Caco-2 (cell line): ENCODE data around the gene EMILIN1. TPM values are rescaled to one million over a fixed set of nuclear protein-coding genes. Genes with fewer than 3 reads are reported as not detected.
A peak's percentile ranks its signal among the peaks of the same experiment; 100 is the strongest.

Experiments used
- BruUV-seq: library from RNA; stranded (reverse); fragments of 400-500 nt; replicated peaks from 2 replicates; lab custom pipeline; 2021; lab: Mats Ljungman, UMichigan
- CTCF ChIA-PET: fragments of 300-600 bp; sonication (Branson Sonifier 250); formaldehyde crosslinking; loops from one replicate; lab custom pipeline; 2022; ENCODE audit warnings: antibody characterized with exemption; lab: Charles Lee
- POLR2A ChIA-PET: fragments of 300-600 bp; sonication (Branson Sonifier 250); formaldehyde crosslinking; loops from one replicate; lab custom pipeline; 2022; ENCODE audit warnings: antibody characterized with exemption; lab: Charles Lee
- DNase-seq, 2 experiments: peaks; one replicate each; pipeline versions ENCODE4 v3.0.0 to v3.0.0-alpha.2; 2020 to 2022
- H3K27me3 ChIP-seq: replicated peaks from 2 replicates; pipeline ENCODE4 v1.6.0; 2011; ENCODE audit warnings: low read length; ENCODE audit not compliant: control insufficient read depth, insufficient read depth
- H3K36me3 ChIP-seq: 2 replicates; pipeline ENCODE4 v1.5.1; 2011; ENCODE audit warnings: low read length; ENCODE audit not compliant: control insufficient read depth, insufficient read depth
- H3K4me1 ChIP-seq: fragments of 250-450 bp; sonication (Bioruptor Pico); 2 replicates; pipeline ENCODE4 v1.5.1; 2020; ENCODE audit warnings: mild to moderate bottlenecking
- H3K4me3 ChIP-seq: 2 replicates; pipeline ENCODE4 v1.5.1; 2011; ENCODE audit warnings: low read depth, mild to moderate bottlenecking, control low read depth, low read length
- H3K9me3 ChIP-seq: fragments of 250-450 bp; sonication (Bioruptor Pico); 2 replicates; pipeline ENCODE4 v1.5.1; 2020; ENCODE audit warnings: mild to moderate bottlenecking, moderate library complexity
- H3K27ac Mint-ChIP-seq: one replicate; pipeline ENCODE4 v1.8.0; 2022; ENCODE audit warnings: mixed read lengths; ENCODE audit not compliant: unreplicated experiment
- H3K27me3 Mint-ChIP-seq: one replicate; pipeline ENCODE4 v1.8.0; 2022; ENCODE audit warnings: mixed read lengths; ENCODE audit not compliant: insufficient read depth, unreplicated experiment
- H3K36me3 Mint-ChIP-seq: one replicate; pipeline ENCODE4 v1.8.0; 2022; ENCODE audit warnings: mild to moderate bottlenecking, mixed read lengths; ENCODE audit not compliant: insufficient read depth, unreplicated experiment
- H3K4me1 Mint-ChIP-seq: one replicate; pipeline ENCODE4 v1.8.0; 2022; ENCODE audit warnings: low read depth, mixed read lengths; ENCODE audit not compliant: unreplicated experiment
- H3K4me3 Mint-ChIP-seq: one replicate; pipeline ENCODE4 v1.8.0; 2022; ENCODE audit warnings: mild to moderate bottlenecking, moderate library complexity, mixed read lengths; ENCODE audit not compliant: unreplicated experiment
- H3K9me3 Mint-ChIP-seq: one replicate; pipeline ENCODE4 v1.8.0; 2022; ENCODE audit warnings: mixed read lengths; ENCODE audit not compliant: unreplicated experiment
- intact Hi-C: fragments of 100-400 bp; cut with micrococcal nuclease; formaldehyde crosslinking; loops from one replicate; pipeline ENCODE4 v1.10.0; 2022; ENCODE audit not compliant: unreplicated experiment
- total RNA-seq: library from RNA; stranded (reverse); gene quantifications from 2 replicates; pipeline ENCODE4 v1.2.3, GENCODE V29; 2022
- TF ChIP-seq, protein P1 (sequence below), 2 experiments: fragments of 200-600 bp in 1 of 2; IDR thresholded peaks; 1 replicate in 1 of 2; 2 replicates in 1 of 2; pipeline versions ENCODE4 v1.5.1 to v1.8.0; 2011 to 2022; ENCODE audit warnings: antibody characterized with exemption in 1 of 2, control low read depth in 1 of 2, inconsistent platforms in 1 of 2, low read depth in 1 of 2, low read length in 1 of 2, mild to moderate bottlenecking in 1 of 2, moderate library complexity in 1 of 2; ENCODE audit not compliant: insufficient read depth in 1 of 2, severe bottlenecking in 1 of 2, unreplicated experiment in 1 of 2

The EMILIN1 gene
- total RNA-seq, 1 experiment from 2014 or later: 0.43 TPM

DNA sequence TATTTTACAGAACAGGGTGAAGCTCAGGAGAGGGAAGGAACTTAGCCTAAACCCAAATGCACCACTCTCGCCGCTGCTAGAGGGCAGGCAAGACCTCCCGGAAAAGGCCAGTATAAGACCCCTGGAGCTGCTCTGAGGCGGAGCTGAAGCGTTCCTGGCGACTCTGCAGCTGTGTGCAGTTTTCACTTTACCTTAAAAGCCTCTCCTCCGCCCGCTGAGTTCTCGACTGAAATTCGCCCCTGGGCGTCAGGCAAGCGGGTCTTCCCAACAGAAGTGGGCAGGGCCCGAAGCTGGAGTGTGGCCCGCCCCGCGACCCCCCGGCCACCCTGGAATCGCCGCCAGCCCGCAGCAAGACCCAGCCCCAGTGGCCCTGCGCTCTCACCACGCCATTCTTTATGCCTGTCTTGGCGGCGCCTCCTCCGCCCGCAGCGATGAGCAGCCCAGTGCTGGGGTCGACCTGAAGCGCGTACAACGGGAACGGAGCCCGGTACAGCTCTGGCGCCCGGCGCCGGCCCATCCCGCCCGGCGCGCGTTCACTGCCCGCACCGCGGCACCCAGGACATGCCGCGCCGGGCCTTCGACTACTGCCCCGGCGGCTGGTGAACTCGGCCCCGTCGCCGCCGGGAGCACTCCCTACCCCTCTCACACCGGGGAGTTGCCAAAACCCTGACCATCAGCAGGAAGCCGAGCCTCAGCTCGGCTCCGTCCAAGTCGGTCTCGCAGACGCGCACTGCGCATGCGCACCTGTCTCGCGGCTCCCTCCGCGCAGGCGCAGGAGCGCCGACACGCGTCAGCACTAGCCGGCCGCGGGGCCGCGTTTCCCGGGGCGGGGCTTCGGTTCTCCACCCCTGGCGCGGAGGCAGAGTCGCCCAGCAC, 55.7 kb downstream of the EMILIN1 start, which contains the start of gene PREB:
PREB (minus strand) TSS at position 732 of the 876 bp plus-strand sequence; CDS start at position 517, 215 bp downstream.
- Histone ChIP-seq H3K4me1 (peaks cover 5% of the 10 kb centered on the region; the same call in 1 of the 2 replicates), H3K4me3 (peak within 1 kb of the TSS; percentile 64), H3K9me3 (no peaks in the 10 kb centered on the region), H3K27me3 (no peaks in the 10 kb centered on the region), H3K36me3 (no peaks in the 10 kb centered on the region; the same call in 1 of the 2 replicates)
- DNase-seq: peak; percentile 97 to 99
- TF ChIP-seq, protein P1, sequence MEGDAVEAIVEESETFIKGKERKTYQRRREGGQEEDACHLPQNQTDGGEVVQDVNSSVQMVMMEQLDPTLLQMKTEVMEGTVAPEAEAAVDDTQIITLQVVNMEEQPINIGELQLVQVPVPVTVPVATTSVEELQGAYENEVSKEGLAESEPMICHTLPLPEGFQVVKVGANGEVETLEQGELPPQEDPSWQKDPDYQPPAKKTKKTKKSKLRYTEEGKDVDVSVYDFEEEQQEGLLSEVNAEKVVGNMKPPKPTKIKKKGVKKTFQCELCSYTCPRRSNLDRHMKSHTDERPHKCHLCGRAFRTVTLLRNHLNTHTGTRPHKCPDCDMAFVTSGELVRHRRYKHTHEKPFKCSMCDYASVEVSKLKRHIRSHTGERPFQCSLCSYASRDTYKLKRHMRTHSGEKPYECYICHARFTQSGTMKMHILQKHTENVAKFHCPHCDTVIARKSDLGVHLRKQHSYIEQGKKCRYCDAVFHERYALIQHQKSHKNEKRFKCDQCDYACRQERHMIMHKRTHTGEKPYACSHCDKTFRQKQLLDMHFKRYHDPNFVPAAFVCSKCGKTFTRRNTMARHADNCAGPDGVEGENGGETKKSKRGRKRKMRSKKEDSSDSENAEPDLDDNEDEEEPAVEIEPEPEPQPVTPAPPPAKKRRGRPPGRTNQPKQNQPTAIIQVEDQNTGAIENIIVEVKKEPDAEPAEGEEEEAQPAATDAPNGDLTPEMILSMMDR (IDR thresholded peaks at IDR 0.05; ENCODE audit: insufficient read depth in 1 of 2, low read depth in 1 of 2, low read length in 1 of 2, severe bottlenecking in 1 of 2, unreplicated experiment in 1 of 2): peak in 1 of 2 experiments; percentile 47
- Mint-ChIP-seq H3K9me3 (no peaks in the 10 kb centered on the region), H3K4me1 (peaks cover 6% of the 10 kb centered on the region), H3K27ac (peak within 1 kb of the TSS; percentile 93), H3K36me3 (peaks cover 35% of the 10 kb centered on the region), H3K27me3 (no peaks in the 10 kb centered on the region), H3K4me3 (peak within 1 kb of the TSS; percentile 86)
- CTCF ChIA-PET: interaction anchor here (0.6 to 2.1 kb wide), 11 partner anchors 18 to 164 kb away, joined by 3 to 22 read pairs (median 4); partner anchors contain the start of genes ATRAID and SLC5A6
- intact Hi-C loops: loop anchor here (2.0 kb wide), 1 partner anchor 35 kb away; no protein-coding TSS in a partner anchor
- BruUV-seq: no TSS peak
- POLR2A ChIA-PET: interaction anchor here (1.2 to 1.6 kb wide), 2 partner anchors 11 to 57 kb away, joined by 7 to 8 read pairs; partner anchors contain the start of gene ABHD1

DNA sequence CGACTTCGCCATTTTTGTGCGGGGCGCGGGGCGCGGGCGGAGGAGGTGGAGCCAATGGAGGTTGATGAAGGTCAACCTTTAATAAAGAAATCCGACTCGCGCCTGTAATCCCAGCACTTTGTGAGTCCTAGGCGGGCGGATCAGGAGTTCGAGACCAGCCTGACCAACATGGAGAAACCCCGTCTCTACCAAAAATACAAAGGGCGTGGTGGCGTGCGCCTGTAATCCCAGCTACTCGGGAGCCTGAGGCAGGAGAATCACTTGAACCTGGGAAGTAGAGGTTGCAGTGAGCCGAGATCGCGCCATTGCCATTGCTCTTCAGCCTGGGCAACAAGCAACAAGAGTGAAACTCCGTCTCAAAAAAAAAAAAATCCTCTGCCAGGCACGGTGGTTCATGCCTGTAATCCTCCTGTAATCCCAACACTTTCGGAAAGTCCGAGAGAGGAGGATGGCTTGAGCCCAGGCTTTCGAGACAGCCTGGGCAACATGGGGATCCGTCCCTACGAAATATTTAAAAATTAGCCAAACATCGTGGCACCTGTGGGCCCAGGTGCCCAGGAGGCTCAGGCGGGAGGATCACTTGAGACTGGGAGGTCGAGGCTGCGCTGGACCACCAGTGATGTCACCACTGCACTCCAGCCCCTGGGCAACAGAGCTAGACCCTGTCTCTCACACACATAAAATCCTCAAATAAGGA, 56.5 kb downstream of the EMILIN1 start:
- Histone ChIP-seq H3K36me3 (no peaks in the 10 kb centered on the region; the same call in 1 of the 2 replicates), H3K9me3 (no peaks in the 10 kb centered on the region), H3K27me3 (no peaks in the 10 kb centered on the region), H3K4me3 (peak overlapping the region; percentile 64), H3K4me1 (peaks cover 5% of the 10 kb centered on the region; the same call in 1 of the 2 replicates)
- H3K4me3 Mint-ChIP-seq: peak overlapping the region; percentile 86
- no peaks in the 10 kb centered on the region for H3K9me3 Mint-ChIP-seq
- no peaks in the 10 kb centered on the region for H3K27me3 Mint-ChIP-seq
- no peak for DNase-seq
- H3K27ac Mint-ChIP-seq: peak overlapping the region; percentile 93
- H3K4me1 Mint-ChIP-seq: peaks cover 6% of the 10 kb centered on the region
- ChIA-PET CTCF (interaction anchor here (1.2 to 2.1 kb wide), 3 partner anchors 57 to 158 kb away, joined by 3 to 22 read pairs (median 4); partner anchors contain the start of genes ATRAID and SLC5A6), POLR2A (interaction anchor here (0.7 to 1.6 kb wide), 3 partner anchors 12 to 56 kb away, joined by 4 to 8 read pairs (median 7); partner anchors contain the start of gene ABHD1)
- no TSS peak for BruUV-seq
- H3K36me3 Mint-ChIP-seq: peaks cover 35% of the 10 kb centered on the region
- intact Hi-C loops: loop anchor here (2.0 kb wide), 1 partner anchor 36 kb away; no protein-coding TSS in a partner anchor
- TF ChIP-seq, protein P1 (IDR thresholded peaks at IDR 0.05; ENCODE audit: insufficient read depth in 1 of 2, low read depth in 1 of 2, low read length in 1 of 2, severe bottlenecking in 1 of 2, unreplicated experiment in 1 of 2): no peak
